Measurements from ENCODE around the gene STX19.

GRCh38 chr3:93988283-93988682 is 40.1 kb downstream of the STX19 start:
- TF ChIP-seq CTCF (IDR thresholded peaks at IDR 0.05) (no peak), POLR2A (IDR thresholded peaks at IDR 0.05) (no peak)

Measured in tibial nerve (tissue), 3 donors.